ENCODE data around the gene OLIG2.

DNA sequence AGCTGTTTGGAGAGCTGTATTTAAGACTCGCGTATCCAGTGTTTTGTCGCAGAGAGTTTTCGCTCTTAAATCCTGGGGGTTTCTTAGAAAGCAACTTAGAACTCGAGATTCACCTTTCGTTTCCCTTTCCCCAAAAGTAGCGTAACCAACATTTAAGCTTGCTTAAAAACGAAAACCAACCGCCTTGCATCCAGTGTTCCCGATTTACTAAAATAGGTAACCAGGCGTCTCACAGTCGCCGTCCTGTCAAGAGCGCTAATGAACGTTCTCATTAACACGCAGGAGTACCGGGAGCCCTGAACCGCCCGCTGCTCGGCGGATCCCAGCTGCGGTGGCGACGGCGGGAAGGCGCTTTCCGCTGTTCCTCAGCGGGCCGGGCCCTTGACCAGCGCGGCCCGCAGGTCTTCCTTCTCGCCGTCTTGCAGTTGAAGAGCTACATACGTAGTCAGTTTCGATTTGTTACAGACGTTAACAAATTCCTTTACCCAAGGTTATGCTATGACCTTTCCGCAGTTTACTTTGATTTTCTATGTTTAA lies 46.1 kb downstream of the OLIG2 start:
- TF ChIP-seq CTCF (IDR thresholded peaks at IDR 0.05) (no peak), POLR2A (IDR thresholded peaks at IDR 0.05) (no peak)
